Stimulated activated CD8-positive, alpha-beta memory T cell treated with anti-CD3 and anti-CD28 coated beads, Interleukin-12 subunit alpha, Interleukin-12 subunit beta, amount 100 ng/mL, for 1 hour (primary cell): ENCODE results near the gene RIMS4.

Experiments used
- DNase-seq: peaks from one replicate; pipeline ENCODE4 v3.0.0-alpha.2; 2020; ENCODE audit warnings: low read depth

The RIMS4 gene

GRCh38 chr20:44762466-44763140, 47.7 kb downstream of the RIMS4 start:
- DNase-seq: no peak

DNA sequence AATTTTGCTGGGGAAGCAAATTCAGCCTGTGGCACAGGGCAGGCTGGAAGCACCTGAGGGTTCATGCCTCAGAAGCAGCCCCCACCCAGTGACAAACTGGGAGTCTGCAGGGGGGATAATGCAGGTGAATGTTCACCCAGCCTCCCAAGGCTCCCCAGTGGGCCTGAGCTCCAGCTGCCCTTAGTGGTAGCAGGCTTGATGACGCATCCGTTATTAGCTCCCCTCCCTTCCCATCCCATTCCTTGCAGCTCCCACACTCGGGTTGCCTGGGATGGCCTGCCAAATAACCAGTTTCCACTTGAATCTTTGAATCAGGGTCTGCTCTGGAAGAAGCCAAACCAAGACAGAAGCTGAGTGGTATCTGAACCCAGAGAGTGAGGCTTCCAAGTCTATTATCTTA, 48.9 kb downstream of the RIMS4 start:
- DNase-seq: no peak

GRCh38 chr20:44759595-44759994, 50.8 kb downstream of the RIMS4 start:
- DNase-seq: no peak

DNA sequence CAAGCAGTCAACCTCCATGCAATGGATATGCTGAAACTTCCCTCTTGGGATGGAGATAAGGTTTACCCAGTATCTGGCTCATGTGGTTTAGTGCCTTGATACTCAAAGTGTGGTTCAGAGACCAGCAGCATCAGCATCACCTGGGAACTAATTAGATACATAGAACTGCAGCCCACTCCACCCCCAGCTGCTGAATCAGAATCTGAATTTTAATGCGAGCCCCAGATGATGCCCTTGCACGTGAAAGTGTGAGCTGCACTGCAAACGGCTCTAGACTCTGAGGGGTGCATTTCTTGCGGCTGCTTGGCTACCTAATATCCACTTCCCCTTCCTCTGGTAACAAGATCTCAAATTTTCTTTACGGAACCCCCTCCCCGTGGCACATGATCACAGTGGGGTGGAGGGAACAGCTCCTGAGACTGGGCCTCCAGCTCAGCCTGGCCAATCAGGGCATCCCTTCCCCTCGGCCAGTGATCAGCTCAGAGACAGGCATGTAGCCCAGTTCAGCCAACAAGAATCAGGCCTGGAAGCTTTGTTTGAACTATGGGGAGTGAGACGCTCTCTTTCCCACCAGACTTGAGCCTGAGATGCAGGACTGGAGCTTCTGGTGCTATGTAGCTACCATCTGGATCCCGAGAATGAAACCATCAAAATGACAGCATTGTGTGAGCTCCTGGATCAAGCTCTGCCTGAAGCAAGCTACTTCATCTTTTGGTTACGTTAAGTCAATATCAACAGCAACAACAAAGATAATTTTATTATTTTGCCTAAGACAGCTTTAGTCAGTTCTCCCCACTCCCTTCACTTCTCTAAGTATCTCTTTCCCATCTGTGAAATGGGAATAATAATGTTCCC, 51.9 kb downstream of the RIMS4 start:
- DNase-seq: no peak

DNA sequence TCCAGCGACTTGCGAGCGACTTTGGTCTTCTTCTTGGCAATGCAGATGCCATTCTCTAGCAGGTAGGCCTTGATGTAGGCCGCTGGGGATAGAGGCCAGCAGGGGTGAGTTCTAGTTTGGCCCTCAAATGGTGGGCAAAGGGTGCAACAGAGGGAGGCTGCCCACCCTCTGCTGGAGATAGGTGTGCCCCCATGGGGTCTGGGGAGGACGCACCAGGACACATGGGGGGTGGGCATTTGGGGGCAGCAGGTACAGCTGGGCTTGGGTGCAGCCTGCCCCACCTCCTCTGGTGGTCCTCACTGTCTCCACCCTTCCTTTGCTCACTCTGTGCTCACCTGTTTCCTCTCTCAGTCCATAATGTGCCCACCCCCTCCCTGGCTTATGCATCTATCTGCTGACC, 53.4 kb downstream of the RIMS4 start:
- no peak for DNase-seq

GRCh38 chr20:44756011-44756688, 54.2 kb downstream of the RIMS4 start:
- DNase-seq: no peak

DNA sequence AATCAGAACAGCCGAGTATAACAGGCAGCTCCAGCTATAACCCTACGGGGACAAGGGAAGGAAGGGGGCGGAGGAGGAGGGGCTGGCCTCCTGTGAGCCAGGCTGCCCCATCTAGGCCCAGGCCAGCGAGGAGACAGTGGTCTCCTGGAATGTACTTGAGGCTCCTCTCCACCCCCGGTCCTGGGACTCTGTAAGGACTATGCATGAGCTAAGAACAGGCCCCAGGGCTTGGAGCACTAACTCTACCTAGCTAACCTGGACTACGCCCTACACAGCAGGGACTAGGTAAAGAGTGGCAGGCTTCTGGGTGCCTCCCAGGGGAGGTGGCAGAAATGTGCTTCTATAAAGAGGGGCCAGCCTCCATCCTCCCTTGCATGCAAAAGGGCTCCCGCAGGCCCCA, 55.8 kb downstream of the RIMS4 start:
- DNase-seq: no peak

GRCh38 chr20:44752099-44752931, 58.0 kb downstream of the RIMS4 start:
- no peak for DNase-seq

- DNase-seq: no peak
Observed at GRCh38 chr20:44750081-44750805, 60.1 kb downstream of the RIMS4 start.

DNA sequence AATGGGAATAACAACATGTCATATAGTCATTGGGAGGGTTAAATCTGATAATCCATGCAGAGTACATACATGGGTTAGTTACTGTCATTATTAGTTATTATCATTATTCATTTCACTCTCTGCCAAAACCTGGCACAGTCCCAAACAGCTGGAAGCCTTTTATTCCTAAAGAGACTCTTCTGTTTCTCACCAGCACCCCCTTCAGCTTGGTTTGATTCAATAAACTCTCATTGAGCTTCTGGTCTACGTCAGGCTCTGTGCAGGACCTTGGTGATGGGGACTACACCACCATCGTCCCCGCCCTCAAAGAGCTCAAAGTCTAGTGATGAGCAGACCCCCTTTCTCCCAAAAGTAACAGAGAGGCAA, 62.4 kb downstream of the RIMS4 start:
- no peak for DNase-seq

GRCh38 chr20:44747166-44748004, 63.0 kb downstream of the RIMS4 start:
- DNase-seq: peak; percentile 29

GRCh38 chr20:44746367-44747165, 63.8 kb downstream of the RIMS4 start:
- DNase-seq: no peak

GRCh38 chr20:44745598-44746366, 64.6 kb downstream of the RIMS4 start, which contains the start of gene KCNK15:
TSS of gene KCNK15 (plus strand) at chr20:44745865. CDS start at chr20:44745911, 46 bp downstream.
- no peak for DNase-seq

- no peak for DNase-seq
Observed at GRCh38 chr20:44745122-44745597, 65.2 kb downstream of the RIMS4 start.

- DNase-seq: no peak
Observed at GRCh38 chr20:44743916-44744655, 66.3 kb downstream of the RIMS4 start.

GRCh38 chr20:44743080-44743701, 67.2 kb downstream of the RIMS4 start:
- no peak for DNase-seq

GRCh38 chr20:44742304-44743079, 67.9 kb downstream of the RIMS4 start:
- no peak for DNase-seq
